ENCODE results near the gene ERI2. TPM values are rescaled to one million over a fixed set of nuclear protein-coding genes. Genes with fewer than 3 reads are reported as not detected.

Gene ERI2
- total and polyA plus RNA-seq, 12 donors: 3.2 to 13.6 (median 11.6) TPM

- TF ChIP-seq CTCF (IDR thresholded peaks at IDR 0.05): no peak
- no peak overlapping the region for H3K27ac ChIP-seq
- DNase-seq (no peak), ATAC-seq (no peak)
- no peaks in the 10 kb centered on the region for H3K9me3 ChIP-seq
- intact Hi-C loops (cut with DNase I): loop anchor here in 1 of 10 donors (10.0 kb wide), 1 partner anchor 293 kb away; no protein-coding TSS in a partner anchor
- H3K4me3 ChIP-seq: no peak overlapping the region
- WGBS, 2 donors: 90 to 91% methylated on average over 5 of the region's 5 CpGs
- peaks cover 0 to 32% (median 6%) of the 10 kb centered on the region in 9 donors for H3K36me3 ChIP-seq
- H3K27me3 ChIP-seq: no peaks in the 10 kb centered on the region
- H3K4me1 ChIP-seq: no peaks in the 10 kb centered on the region
These were observed 14.2 kb downstream of the ERI2 start for GRCh38 chr16:20791923-20792612.

GRCh38 chr16:20789130-20789529 is 17.1 kb downstream of the ERI2 start:
- H3K4me1 ChIP-seq: no peaks in the 10 kb centered on the region
- H3K36me3 ChIP-seq: peaks cover 0 to 13% (median 0%) of the 10 kb centered on the region in 9 donors
- TF ChIP-seq CTCF (IDR thresholded peaks at IDR 0.05): no peak
- ATAC-seq (no peak), DNase-seq (no peak)
- no peak overlapping the region for H3K27ac ChIP-seq
- peaks cover 0 to 4% (median 0%) of the 10 kb centered on the region in 11 donors for H3K9me3 ChIP-seq
- no peaks in the 10 kb centered on the region for H3K27me3 ChIP-seq
- H3K4me3 ChIP-seq: no peak overlapping the region
- intact Hi-C loops (cut with DNase I): no loop called here

GRCh38 chr16:20784204-20784603 is 22.1 kb downstream of the ERI2 start:
- ATAC-seq (no peak), DNase-seq (no peak)
- H3K36me3 ChIP-seq: peaks cover 0 to 34% (median 0%) of the 10 kb centered on the region in 9 donors
- H3K9me3 ChIP-seq: peaks cover 0 to 4% (median 0%) of the 10 kb centered on the region in 11 donors
- H3K27ac ChIP-seq: no peak overlapping the region
- no peak for TF ChIP-seq CTCF (IDR thresholded peaks at IDR 0.05)
- H3K4me3 ChIP-seq: no peak overlapping the region
- intact Hi-C loops (cut with DNase I): no loop called here
- no peaks in the 10 kb centered on the region for H3K4me1 ChIP-seq
- H3K27me3 ChIP-seq: no peaks in the 10 kb centered on the region

- WGBS, 2 donors: 88 to 92% methylated on average over 2 of the region's 2 CpGs
- no peaks in the 10 kb centered on the region for H3K27me3 ChIP-seq
- no peak overlapping the region for H3K27ac ChIP-seq
- peaks cover 0 to 45% (median 0%) of the 10 kb centered on the region in 9 donors for H3K36me3 ChIP-seq
- ATAC-seq (no peak), DNase-seq (no peak)
- no peak for TF ChIP-seq CTCF (IDR thresholded peaks at IDR 0.05)
- intact Hi-C loops (cut with DNase I): no loop called here
- peaks cover 0 to 4% (median 0%) of the 10 kb centered on the region in 11 donors for H3K9me3 ChIP-seq
- H3K4me3 ChIP-seq: no peak overlapping the region
- no peaks in the 10 kb centered on the region for H3K4me1 ChIP-seq
These were observed 23.8 kb downstream of the ERI2 start for GRCh38 chr16:20782470-20782869.
